HG03159 (cell line): ENCODE results near the gene NOTCH2.

ENCODE experiments used
- ATAC-seq: cut with Tn5 transposase; IDR thresholded peaks from one replicate; pipeline ENCODE4 v1.9.1; 2021; ENCODE audit warnings: mild to moderate bottlenecking, moderate library complexity; ENCODE audit not compliant: unreplicated experiment

The NOTCH2 gene

GRCh38 chr1:119911775-119912174 is 157.7 kb downstream of the NOTCH2 start:
- ATAC-seq = no peak

- no peak for ATAC-seq
Measured at GRCh38 chr1:119910618-119911017, 158.8 kb downstream of the NOTCH2 start.

DNA sequence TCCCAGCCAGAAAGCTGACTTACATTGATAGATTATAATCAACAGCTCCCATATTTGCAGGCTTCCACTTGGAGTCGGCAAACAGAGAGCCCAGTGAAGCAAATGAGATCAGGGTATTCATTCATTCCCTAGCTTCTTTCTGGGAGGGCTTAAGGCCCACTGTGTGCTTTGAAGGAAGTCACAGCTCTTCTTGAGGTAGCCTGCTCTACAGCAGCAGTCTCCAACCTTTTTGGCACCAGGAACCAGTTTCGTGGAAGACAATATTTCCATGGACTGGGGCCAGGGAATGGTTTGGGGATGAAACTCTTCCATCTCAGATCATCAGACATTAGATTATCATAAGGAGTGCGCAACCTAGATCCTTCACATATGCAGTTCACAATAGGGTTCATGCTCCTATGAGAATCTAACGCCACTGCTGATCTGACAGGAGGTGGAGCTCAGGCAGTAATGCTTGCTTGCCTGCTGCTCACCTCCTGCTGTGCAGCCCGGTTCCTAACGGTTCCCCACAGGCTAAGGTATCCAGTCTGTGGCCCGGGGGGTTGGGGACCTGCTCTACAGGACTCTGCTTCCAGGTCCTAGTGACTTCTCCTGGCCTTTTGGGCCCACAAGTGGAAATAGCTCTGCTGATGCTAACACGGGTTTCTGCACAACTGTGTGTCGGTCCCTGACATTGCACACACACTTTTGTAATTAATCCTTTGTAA is 159.4 kb downstream of the NOTCH2 start:
- ATAC-seq = no peak

DNA sequence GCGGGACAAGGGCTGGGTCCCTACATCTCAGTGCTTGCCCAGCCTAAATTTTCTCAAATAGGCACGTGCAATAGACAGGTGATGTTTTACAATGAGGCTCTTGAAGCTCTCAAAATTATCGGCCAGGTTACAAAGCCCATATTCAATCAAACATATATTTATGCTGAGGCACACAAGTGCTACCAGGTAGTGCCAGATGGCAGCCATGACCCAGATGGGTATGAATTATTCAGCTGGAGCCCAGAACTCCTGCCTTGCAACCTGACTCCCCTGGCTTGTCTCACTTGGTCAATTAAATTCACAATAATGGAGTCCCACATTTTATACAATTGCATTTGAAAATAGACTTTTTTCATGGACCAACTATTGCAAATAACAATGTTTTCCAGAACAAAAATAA is 160.8 kb downstream of the NOTCH2 start:
- no peak for ATAC-seq

GRCh38 chr1:119906927-119907652 is 162.4 kb downstream of the NOTCH2 start:
- ATAC-seq = no peak

DNA sequence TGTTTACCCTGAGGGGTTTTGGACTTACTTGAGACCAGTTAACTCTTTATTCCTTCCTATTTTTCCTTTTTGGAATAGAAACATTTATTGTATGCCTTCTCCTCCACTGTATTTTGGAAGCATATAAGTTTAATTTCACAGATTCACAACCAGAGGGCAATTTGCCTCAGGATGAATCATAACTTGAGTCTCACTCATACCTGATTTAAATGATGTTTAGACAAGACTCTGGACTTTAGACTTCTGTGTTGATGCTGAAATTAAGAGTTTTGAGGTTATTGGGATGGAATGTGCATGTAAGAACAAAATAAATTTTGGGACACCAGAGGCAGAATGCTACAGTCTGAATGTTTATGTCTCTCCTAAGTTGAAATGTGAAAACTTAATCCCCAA is 166.0 kb downstream of the NOTCH2 start:
- no peak for ATAC-seq

GRCh38 chr1:119902775-119903442 is 166.6 kb downstream of the NOTCH2 start:
- ATAC-seq = no peak

- ATAC-seq = no peak
Measured at GRCh38 chr1:119898981-119899720, 170.3 kb downstream of the NOTCH2 start.

DNA sequence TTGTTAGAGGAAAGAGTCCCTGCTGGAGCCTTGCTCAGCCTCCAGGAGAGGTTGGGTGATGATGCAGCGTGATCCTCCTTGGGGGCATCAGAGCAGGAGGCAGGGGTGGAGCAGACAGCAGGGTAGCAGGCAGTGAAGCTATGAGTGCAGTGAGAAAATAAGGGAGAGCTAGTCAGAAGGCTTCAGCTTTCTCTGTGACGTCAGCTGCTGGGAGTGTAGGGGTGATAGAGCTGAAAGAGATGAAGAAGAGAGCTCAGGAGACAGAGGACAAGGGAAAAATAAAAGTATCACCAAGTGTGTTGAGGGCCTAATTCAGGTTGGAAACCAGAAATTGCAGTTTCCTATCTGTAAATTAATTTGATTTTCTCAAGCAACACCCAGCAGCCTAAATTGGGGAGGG is 170.9 kb downstream of the NOTCH2 start:
- no peak for ATAC-seq

DNA sequence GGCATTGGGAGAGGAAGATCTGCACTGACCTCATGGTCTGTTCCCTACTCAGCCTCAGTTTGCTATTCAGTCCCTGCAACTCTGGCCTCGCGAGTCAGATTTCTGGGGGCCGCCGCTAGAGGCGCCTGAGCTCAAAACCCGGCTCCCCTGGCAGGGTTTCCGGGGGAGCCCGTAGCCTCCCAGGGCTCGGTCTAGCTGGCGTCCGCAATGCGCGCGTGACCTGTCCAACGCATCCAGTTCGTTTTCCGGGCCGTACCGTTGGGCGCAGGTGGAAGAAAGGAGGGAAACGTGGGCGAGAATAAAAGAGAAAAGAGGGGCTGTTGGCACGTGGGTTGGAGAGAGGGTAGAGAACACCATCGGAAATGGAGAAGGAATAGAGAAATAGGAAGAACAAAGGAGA is 173.2 kb downstream of the NOTCH2 start, which contains the start of gene ADAM30:
TSS of gene ADAM30 (minus strand) at position 213 of the 400 bp plus-strand sequence. CDS start at position 34, 179 bp downstream.
- ATAC-seq = no peak

DNA sequence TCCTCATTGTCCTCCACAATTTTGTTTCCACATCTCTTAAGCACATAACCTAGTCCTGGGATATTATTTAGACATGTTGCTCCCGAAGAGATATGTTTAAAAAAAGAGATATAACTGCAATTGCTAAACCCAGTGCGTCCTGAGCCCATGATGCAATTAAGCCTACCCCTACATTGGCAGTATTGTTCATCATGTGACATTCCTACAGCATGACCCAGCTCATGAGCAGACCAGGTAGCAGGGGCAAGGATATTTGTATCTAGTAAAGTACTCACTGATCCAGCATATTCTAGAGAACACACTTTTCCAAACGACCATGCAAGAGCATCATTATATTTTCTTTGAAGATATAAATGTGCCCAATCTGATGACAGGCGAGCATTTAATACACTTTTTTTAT is 174.4 kb downstream of the NOTCH2 start:
- ATAC-seq = no peak

GRCh38 chr1:119893827-119894700 is 175.4 kb downstream of the NOTCH2 start:
- ATAC-seq = no peak

DNA sequence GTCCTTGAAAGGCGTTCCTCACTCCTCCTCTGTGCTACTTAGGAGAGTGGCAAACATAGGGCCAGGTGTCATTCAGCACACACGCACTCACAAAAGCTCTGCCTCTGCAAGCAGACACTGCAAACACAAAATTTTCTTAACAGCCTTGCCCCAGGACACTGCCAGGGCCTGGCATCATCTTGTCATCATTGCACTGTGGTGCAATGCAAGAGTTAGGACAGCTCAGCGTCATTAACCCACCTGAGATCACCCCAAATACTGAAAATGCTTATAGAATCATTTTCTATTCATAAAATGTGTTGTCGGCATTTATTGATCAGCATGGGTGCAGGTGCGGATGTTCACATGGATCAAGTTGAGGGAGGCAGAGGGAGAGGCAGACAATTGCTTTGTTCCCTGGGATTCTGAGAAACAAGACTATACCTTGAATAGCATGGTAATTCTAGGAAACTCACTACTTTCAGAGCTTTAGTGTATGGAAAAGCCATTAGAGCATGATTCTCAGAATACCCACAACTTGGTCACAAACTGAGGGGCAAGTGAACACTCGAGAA is 176.1 kb downstream of the NOTCH2 start:
- ATAC-seq = no peak

- no peak for ATAC-seq
Measured at GRCh38 chr1:119891386-119891785, 178.1 kb downstream of the NOTCH2 start.

GRCh38 chr1:119888476-119888875 is 181.0 kb downstream of the NOTCH2 start:
- ATAC-seq = no peak

DNA sequence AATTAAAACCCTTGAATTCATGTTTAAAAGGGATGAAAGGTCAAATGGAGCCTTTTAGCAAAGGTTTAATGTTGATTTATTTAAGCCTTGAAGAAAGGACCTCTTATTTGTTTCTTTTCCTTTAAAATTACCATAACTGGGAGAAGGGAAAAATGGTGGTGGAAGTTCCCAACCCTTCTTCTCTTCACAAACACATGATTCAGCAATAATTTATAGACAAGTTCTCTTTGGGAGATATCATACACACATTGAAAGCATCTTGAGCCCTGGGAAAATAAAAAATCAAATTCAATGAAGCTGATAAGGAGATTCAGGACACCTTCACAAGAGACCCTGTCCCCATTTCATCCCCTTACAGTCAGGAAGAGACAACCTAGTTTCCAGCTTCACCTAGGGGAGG is 182.0 kb downstream of the NOTCH2 start:
- ATAC-seq = no peak

DNA sequence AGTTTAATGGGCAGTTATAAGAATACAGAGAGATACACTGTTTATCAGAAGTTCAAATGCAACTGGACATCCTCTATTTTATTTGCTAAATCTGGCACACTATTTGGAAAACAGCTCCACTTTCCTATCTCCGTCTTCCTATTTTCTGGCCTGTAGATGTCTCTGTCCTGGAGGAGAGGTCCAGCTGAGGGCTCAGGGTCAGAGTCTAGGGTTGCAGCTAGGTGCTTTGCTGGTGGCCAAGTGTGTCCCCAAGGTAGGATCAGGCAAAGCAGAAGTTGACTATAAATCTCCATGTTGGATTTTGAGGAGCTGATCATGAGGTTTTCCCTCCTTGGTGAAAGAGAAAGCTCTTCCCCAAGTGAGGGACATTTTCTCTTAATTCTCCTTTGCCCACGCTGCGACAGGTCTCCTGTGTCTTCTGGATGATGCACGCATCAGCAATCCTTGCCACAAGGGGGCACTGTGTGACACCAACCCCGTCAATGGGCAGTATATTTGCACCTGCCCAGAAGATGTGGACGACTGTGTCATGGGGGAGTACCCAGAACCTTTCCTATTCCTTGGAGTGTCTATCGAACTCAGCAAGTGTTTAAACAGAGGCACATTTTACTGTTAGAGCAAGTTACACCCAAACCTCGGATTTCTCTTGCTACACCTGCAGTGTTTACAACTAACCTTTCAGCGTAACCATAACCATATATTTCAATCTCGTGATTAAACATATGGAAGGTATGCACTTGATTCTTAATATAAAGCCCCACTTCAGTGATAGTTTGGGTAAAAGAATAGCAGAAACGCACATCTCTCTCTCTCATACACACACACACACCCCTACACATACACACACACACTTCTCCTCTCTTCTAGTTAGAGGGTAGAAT is 183.3 kb downstream of the NOTCH2 start:
- ATAC-seq = no peak

DNA sequence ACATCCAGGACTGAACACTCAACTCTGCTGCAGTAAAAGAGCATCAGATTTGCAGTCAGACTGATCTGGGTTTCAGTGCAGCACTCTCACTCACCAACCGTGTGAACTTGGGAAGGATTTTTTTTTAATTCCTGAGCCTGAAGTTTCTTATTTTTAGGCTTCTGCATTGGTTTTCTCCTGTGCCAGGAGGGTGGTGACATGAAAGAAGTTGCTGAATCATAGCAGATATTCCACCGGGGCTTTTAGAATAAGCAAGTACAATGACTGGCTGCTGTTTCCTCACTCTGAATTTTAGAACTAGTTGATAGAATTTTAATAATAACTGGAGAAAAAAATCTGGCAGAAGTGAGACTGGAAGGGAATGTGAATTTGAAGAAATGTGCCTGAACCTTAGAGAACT is 184.8 kb downstream of the NOTCH2 start:
- ATAC-seq = no peak

DNA sequence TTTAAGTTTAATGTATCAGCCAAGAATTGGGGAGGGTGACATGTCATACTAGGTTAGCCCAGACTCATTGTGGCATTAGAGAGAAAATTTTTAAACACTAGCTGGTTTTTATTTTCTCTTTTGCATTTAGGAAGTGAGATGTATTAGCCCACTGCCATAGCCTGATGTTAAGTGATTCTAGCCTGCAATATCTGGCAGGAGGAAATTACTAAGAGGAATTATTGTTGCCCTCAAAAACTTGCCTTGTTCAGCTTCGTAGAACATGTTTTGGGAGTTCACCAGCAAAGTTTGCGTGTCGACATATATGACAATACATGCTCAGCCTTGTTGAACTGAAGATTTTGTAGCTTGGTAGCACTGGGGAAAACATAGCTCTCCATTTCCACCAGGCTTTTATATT is 185.6 kb downstream of the NOTCH2 start:
- ATAC-seq = no peak
